Upper lobe of left lung (tissue), 4 donors: Measurements from ENCODE around the gene TMEM108.

Experiments
- EP300 ChIP-seq, 4 donors: sonication (generic); formaldehyde crosslinking; IDR thresholded peaks; one replicate each; pipeline ENCODE4 v1.5.1; 2017; ENCODE audit warnings: antibody characterized with exemption in 4 of 4, control low read depth in 2 of 4
- POLR2A ChIP-seq, 4 donors: fragments of 450-650 bp; IDR thresholded peaks; one replicate each; pipeline ENCODE4 v1.5.1; 2016 to 2017; ENCODE audit warnings: antibody characterized with exemption in 4 of 4, mild to moderate bottlenecking in 2 of 4
- POLR2AphosphoS5 ChIP-seq, 2 donors: sonication (generic); formaldehyde crosslinking; IDR thresholded peaks; one replicate each; pipeline ENCODE4 v1.5.1; 2017; ENCODE audit warnings: antibody characterized with exemption in 2 of 2
- TF ChIP-seq, protein P1 (sequence below), 6 experiments: fragments of 450-650 bp in 4 of 6; fragments of 200-600 bp in 2 of 6; sonication (generic) in 2 of 6; IDR thresholded peaks; one replicate each; pipeline ENCODE4 v1.5.1; 2016 to 2019; ENCODE audit warnings: antibody characterized with exemption in 6 of 6

DNA sequence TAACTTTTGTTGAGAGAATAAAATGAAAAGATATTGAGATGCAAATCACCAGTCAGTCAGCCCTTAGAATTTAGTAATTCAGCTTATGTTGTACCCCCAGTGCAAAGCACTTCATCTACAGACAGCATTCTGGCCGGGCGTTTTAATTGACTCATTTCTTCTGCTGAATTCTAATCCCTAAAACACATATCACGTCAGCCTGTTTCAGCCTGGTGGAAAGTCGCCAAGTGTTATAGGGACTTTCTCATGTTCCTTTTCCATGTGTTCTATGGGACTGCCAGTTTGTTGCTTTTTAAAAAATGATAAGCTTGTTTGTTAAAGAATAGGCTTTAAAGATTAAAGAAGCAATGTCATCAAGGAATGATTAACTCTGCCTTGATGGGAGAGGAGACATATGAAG is 192.0 kb downstream of the TMEM108 start:
- TF ChIP-seq, protein P1, sequence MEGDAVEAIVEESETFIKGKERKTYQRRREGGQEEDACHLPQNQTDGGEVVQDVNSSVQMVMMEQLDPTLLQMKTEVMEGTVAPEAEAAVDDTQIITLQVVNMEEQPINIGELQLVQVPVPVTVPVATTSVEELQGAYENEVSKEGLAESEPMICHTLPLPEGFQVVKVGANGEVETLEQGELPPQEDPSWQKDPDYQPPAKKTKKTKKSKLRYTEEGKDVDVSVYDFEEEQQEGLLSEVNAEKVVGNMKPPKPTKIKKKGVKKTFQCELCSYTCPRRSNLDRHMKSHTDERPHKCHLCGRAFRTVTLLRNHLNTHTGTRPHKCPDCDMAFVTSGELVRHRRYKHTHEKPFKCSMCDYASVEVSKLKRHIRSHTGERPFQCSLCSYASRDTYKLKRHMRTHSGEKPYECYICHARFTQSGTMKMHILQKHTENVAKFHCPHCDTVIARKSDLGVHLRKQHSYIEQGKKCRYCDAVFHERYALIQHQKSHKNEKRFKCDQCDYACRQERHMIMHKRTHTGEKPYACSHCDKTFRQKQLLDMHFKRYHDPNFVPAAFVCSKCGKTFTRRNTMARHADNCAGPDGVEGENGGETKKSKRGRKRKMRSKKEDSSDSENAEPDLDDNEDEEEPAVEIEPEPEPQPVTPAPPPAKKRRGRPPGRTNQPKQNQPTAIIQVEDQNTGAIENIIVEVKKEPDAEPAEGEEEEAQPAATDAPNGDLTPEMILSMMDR (IDR thresholded peaks at IDR 0.05) = no peak
- TF ChIP-seq POLR2AphosphoS5 (IDR thresholded peaks at IDR 0.05) = no peak
- TF ChIP-seq POLR2A (IDR thresholded peaks at IDR 0.05) = no peak
- no peak for TF ChIP-seq EP300 (IDR thresholded peaks at IDR 0.05)
